Measurements from ENCODE around the gene LYZL1. TPM values are rescaled to one million over a fixed set of nuclear protein-coding genes. Genes with fewer than 3 reads are reported as not detected.

Gene LYZL1
- total RNA-seq, 1 experiment from 2014 or later = not detected

GRCh38 chr10:29268011-29268410 lies 20.9 kb upstream of the LYZL1 start:
- TF ChIP-seq SRF (IDR thresholded peaks at IDR 0.05; ENCODE audit: low read depth) = no peak
- TF ChIP-seq TCF7L2 (IDR thresholded peaks at IDR 0.05; ENCODE audit: borderline replicate concordance, extremely low read depth, insufficient read depth, insufficient read length) = no peak
- TF ChIP-seq POLR2A (IDR thresholded peaks at IDR 0.05; ENCODE audit: borderline replicate concordance, extremely low read depth, insufficient read depth, insufficient read length) = no peak
- Histone ChIP-seq H3K79me2 (ENCODE audit: insufficient read depth, low read length) (no peaks in the 10 kb centered on the region), H3K9me2 (ENCODE audit: insufficient read depth) (no peaks in the 10 kb centered on the region), H4K20me1 (ENCODE audit: insufficient read depth) (no peaks in the 10 kb centered on the region), H3K27me3 (ENCODE audit: insufficient read depth, low read length) (no peaks in the 10 kb centered on the region), H3K4me1 (ENCODE audit: control insufficient read depth in 1 of 2, insufficient read depth in 2 of 2, low read length in 2 of 2) (no peaks in the 10 kb centered on the region), H3K4me3 (replicated peaks in 1 of 2; ENCODE audit: low read depth in 1 of 2, low read length in 2 of 2) (no peak overlapping the region), H2AFZ (ENCODE audit: low read depth, low read length, poor library complexity, severe bottlenecking) (no peak overlapping the region), H3K9ac (ENCODE audit: low read length) (no peak overlapping the region), H3K36me3 (ENCODE audit: control insufficient read depth in 1 of 2, insufficient read depth in 2 of 2, low read length in 2 of 2) (no peaks in the 10 kb centered on the region), H3K4me2 (ENCODE audit: low read length) (no peak overlapping the region), H3K9me3 (ENCODE audit: control insufficient read depth in 1 of 2, insufficient read depth in 1 of 2, low read depth in 1 of 2, low read length in 2 of 2) (no peaks in the 10 kb centered on the region), H3K27ac (ENCODE audit: low read depth, low read length) (no peak overlapping the region)
- ChIA-PET CTCF (no interaction called here), RAD21 (ENCODE audit: low non-redundant PET in 1 of 2, low total read pairs in 2 of 2, uncharacterized antibody in 2 of 2, unreplicated experiment in 2 of 2) (no interaction called here), POLR2A (no interaction called here)
- intact Hi-C loops (cut with micrococcal nuclease) = no loop called here
- BruUV-seq (replicated peaks) = no TSS peak
- ATAC-seq (no peak), DNase-seq (ENCODE audit: low read depth, low spot score) (no peak)

GRCh38 chr10:29269486-29269885 lies 19.4 kb upstream of the LYZL1 start:
- ATAC-seq (no peak), DNase-seq (ENCODE audit: low read depth, low spot score) (no peak)
- no peaks in the 10 kb centered on the region for H3K9me2 ChIP-seq (ENCODE audit: insufficient read depth)
- no peaks in the 10 kb centered on the region for H3K9me3 ChIP-seq (ENCODE audit: control insufficient read depth in 1 of 2, insufficient read depth in 1 of 2, low read depth in 1 of 2, low read length in 2 of 2)
- no peaks in the 10 kb centered on the region for H3K36me3 ChIP-seq (ENCODE audit: control insufficient read depth in 1 of 2, insufficient read depth in 2 of 2, low read length in 2 of 2)
- no peak overlapping the region for H3K27ac ChIP-seq (ENCODE audit: low read depth, low read length)
- TF ChIP-seq ATF3 (IDR thresholded peaks at IDR 0.05) (no peak), JUND (IDR thresholded peaks at IDR 0.05) (no peak), EZH2 (IDR thresholded peaks at IDR 0.05) (no peak), SRF (IDR thresholded peaks at IDR 0.05; ENCODE audit: low read depth) (no peak), REST (IDR thresholded peaks at IDR 0.05; ENCODE audit: low read depth) (no peak), FOSL1 (IDR thresholded peaks at IDR 0.05; ENCODE audit: low read depth) (no peak), EZH2phosphoT487 (IDR thresholded peaks at IDR 0.05; ENCODE audit: borderline replicate concordance) (no peak), ZNF274 (IDR thresholded peaks at IDR 0.05; ENCODE audit: low read depth, low read length) (no peak), POLR2AphosphoS5 (IDR thresholded peaks at IDR 0.05; ENCODE audit: low read depth, low read length) (no peak), RAD21 (IDR thresholded peaks at IDR 0.05; ENCODE audit: low read depth) (no peak), TCF7L2 (IDR thresholded peaks at IDR 0.05; ENCODE audit: borderline replicate concordance, extremely low read depth, insufficient read depth, insufficient read length) (no peak), POLR2A (IDR thresholded peaks at IDR 0.05; ENCODE audit: borderline replicate concordance, extremely low read depth, insufficient read depth, insufficient read length) (no peak)
- no peak overlapping the region for H3K4me2 ChIP-seq (ENCODE audit: low read length)
- intact Hi-C loops (cut with micrococcal nuclease) = no loop called here
- no TSS peak for BruUV-seq (replicated peaks)
- H3K27me3 ChIP-seq (ENCODE audit: insufficient read depth, low read length) = no peaks in the 10 kb centered on the region
- ChIA-PET RAD21 (ENCODE audit: low non-redundant PET in 1 of 2, low total read pairs in 2 of 2, uncharacterized antibody in 2 of 2, unreplicated experiment in 2 of 2) (no interaction called here), CTCF (no interaction called here), POLR2A (no interaction called here)
- no peak overlapping the region for H3K9ac ChIP-seq (ENCODE audit: low read length)
- H3K4me3 ChIP-seq (replicated peaks in 1 of 2; ENCODE audit: low read depth in 1 of 2, low read length in 2 of 2) = no peak overlapping the region
- H3K79me2 ChIP-seq (ENCODE audit: insufficient read depth, low read length) = no peaks in the 10 kb centered on the region
- H4K20me1 ChIP-seq (ENCODE audit: insufficient read depth) = no peaks in the 10 kb centered on the region
- no peak overlapping the region for H2AFZ ChIP-seq (ENCODE audit: low read depth, low read length, poor library complexity, severe bottlenecking)
- no peaks in the 10 kb centered on the region for H3K4me1 ChIP-seq (ENCODE audit: control insufficient read depth in 1 of 2, insufficient read depth in 2 of 2, low read length in 2 of 2)
